GM21526 (cell line): ENCODE measurements around the gene OR6C70.
"Not testable (repeated sequence)": the region's sequence is repeated elsewhere in the genome, so short reads cannot be mapped to it uniquely, and the experiment has no call there.

Experiments used
- ATAC-seq: cut with Tn5 transposase; IDR thresholded peaks from one replicate; pipeline ENCODE4 v1.9.1; 2021; ENCODE audit warnings: moderate library complexity; ENCODE audit not compliant: unreplicated experiment, low FRiP score

Gene OR6C70

DNA sequence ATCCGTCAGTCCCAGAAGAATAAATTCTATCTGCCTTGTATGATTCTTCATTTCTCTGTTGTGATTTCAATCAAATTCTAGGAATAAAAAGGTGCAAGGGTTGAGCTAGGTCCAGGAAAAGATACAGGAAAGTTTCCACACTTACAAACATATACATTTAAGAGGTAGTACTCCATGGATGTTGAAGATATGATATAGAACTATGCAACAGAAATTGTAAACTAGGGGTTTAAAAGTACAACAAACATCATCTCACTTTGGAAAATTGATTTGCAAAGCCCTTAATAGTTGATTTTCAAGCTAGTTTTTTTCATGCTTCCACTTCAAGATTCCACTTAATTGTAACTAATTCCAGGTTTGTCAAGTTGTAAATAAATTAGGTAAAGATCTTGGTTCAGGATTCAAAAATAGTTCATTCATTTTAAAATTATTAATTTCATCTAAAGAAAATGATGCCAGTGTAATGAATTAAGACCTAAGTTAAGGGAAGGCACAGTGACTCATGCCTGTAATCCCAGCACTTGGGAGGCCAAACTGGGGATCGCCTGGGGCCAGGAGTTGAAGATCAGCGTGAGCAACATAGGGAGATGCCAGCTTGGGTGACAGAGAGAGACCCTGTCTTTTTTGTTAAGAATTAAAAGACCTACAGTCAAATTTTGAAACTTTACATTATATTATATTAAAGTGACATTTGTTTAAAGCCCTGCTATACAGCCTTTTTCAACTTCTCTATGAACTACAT lies at the start of gene OR6C70:
Gene OR6C70 (minus strand): TSS at position 51 of the 742 bp plus-strand sequence. CDS start 0 bp downstream, at position 51.
- ATAC-seq, result no peak

GRCh38 chr12:55516391-55516790 lies 46.5 kb upstream of the OR6C70 start:
- no peak for ATAC-seq

- no peak for ATAC-seq
Measured at GRCh38 chr12:55515696-55516095, 45.8 kb upstream of the OR6C70 start.

- ATAC-seq, result no peak
Measured at GRCh38 chr12:55501601-55502000, 31.7 kb upstream of the OR6C70 start.

DNA sequence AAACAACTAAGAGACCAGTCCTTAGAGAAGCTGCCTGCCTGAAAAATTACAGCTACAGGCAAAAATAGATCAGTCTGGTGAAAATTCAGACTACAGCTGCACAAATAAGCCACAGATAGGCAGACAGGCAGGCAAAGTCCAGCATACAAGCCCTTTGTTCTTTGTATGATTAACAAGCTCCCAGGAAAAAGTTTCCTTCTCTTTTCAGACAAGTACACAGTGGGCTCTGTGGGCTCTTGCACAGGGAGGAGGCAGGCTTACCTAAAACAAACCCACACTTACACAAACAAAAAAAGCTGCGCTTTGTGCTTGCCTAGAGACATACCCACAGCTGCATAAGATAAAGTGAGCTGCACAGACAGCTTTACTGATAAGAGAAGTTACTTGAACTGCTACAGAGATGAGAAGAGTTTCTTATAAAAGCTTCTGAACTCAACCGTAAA lies 29.9 kb upstream of the OR6C70 start:
- no peak for ATAC-seq

GRCh38 chr12:55499231-55499630 lies 29.3 kb upstream of the OR6C70 start:
- ATAC-seq, result no peak

GRCh38 chr12:55495490-55495889 lies 25.6 kb upstream of the OR6C70 start:
- no peak for ATAC-seq

- no peak for ATAC-seq
Measured at GRCh38 chr12:55492078-55492477, 22.1 kb upstream of the OR6C70 start, which contains the start of gene OR6C68. TSS of gene OR6C68 (plus strand) at chr12:55492378. CDS start at chr12:55492378, 0 bp downstream.

DNA sequence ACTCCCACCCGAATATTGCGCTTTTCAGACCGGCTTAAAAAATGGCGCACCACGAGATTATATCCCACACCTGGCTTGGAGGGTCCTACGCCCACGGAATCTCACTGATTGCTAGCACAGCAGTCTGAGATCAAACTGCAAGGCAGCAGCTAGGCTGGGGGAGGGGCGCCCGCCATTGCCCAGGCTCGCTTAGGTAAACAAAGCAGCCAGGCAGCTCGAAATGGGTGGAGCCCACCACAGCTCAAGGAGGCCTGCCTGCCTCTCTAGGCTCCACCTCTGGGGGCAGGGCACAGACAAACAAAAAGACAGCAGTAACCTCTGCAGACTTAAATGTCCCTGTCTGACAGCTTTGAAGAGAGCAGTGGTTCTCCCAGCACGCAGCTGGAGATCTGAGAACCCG lies 14.3 kb upstream of the OR6C70 start:
- not testable (repeated sequence) for ATAC-seq

- ATAC-seq, result not testable (repeated sequence)
Measured at GRCh38 chr12:55479136-55479535, 9.2 kb upstream of the OR6C70 start.

- no peak for ATAC-seq
Measured at GRCh38 chr12:55472264-55472663, 2.3 kb upstream of the OR6C70 start.

DNA sequence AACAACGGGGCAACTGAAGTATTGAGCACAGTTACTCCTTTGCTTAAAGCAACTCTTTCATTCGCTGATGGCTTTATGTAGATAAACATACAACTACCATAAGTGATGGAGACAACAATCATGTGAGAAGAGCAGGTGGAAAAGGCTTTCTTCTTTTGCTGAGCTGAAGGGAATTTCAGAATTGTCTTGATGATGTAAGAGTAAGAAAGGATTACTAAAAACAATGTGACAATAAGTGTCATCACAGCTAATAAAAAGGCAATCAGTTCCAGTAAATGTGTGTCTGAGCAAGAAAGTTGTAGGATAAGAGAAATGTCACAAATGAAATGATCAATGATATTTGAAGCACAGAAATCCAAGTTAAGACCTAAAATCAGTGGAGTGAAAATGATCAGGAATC lies 647 bp downstream of the OR6C70 start:
- ATAC-seq, result no peak

DNA sequence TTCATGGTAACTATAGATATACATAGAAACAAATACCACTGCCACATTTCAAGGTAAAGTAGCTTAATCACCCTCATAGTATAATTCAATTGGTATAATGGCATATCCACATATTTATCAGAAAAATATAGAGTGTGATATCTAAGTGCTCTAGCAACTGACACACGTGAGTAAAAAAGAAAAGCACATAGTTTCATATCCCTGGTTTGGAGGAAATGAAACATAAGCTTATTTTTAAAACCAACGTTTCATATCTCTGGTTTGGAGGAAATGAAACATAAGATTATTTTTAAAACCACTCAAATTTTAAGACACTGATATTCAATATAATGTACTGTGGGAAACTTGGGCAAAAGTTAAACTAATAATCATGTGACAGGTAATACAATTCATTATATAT lies 2.1 kb downstream of the OR6C70 start:
- peak; percentile 87 for ATAC-seq

GRCh38 chr12:55464926-55465325 lies 5.0 kb downstream of the OR6C70 start:
- ATAC-seq, result not testable (repeated sequence)

GRCh38 chr12:55448825-55449224 lies 21.1 kb downstream of the OR6C70 start:
- ATAC-seq, result no peak

- no peak for ATAC-seq
Measured at GRCh38 chr12:55446326-55446725, 23.6 kb downstream of the OR6C70 start.

GRCh38 chr12:55445357-55445756 lies 24.6 kb downstream of the OR6C70 start:
- ATAC-seq, result no peak

DNA sequence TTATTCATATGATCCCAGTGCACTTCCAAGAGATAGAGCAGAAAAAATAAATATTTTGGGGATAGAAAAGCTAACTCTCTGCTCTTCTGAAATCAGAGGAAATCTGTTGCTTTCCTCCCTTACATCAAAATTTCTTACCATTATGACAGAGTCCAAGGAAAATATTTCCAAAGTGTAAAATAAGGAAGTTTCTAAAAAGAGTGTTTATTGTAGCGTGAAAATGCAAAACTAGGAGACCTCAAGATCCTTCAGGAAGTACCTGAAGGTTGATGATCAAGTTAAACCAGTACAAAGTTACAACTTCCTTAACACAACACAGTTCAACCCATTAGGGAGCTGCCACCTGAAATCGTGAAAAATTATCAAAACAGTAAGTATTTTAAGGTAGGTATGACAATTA lies 26.2 kb downstream of the OR6C70 start, which contains the start of gene OR6C2:
Gene OR6C2 (plus strand): TSS at position 301 of the 400 bp plus-strand sequence. CDS start 8,138 bp downstream, outside the sequence.
- ATAC-seq, result no peak

DNA sequence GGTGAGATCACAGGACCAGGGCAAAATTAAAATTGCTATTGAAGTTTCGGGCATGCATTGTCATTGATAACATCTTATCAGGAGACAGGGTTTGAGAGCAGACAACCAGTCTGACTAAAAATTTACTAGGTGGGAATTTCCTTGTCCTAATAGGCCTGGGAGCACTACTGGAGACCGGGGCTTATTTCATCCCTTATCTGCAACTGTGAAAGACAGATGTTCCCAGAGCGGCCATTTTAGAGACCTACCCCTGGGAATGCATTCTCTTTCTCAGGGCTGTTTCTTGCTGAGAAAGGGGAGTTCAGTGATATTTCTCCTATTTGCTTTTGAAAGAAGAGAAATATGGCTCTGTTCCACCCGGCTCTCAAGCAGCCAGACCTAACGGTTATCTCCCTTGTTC lies 28.7 kb downstream of the OR6C70 start:
- ATAC-seq, result not testable (repeated sequence)

GRCh38 chr12:55428331-55429243 lies 41.4 kb downstream of the OR6C70 start:
- no peak for ATAC-seq

DNA sequence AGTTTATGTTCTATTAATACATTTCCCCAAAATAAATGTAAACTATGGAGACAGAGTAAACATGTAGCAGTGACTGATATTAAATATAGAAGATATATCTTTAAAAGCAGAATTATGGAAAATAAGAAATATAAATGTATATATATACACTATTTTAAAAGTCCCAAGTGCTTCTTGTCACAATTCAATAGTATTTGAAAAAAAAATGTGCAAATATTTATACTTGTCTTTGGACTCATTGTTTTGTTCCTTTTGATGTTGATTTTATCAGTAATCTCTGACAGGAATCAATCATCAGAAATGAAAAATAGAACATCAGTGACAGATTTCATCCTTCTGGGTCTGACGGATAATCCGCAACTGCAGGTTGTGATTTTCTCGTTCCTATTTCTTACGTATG lies 44.0 kb downstream of the OR6C70 start, which contains the start of gene OR6C76:
Gene OR6C76 (plus strand): TSS at position 301 of the 400 bp plus-strand sequence. CDS start 0 bp downstream, at position 301.
- ATAC-seq, result no peak
